Left ventricle myocardium inferior (tissue), 1 donor: ENCODE data around the gene EXOC4. TPM values are rescaled to one million over a fixed set of nuclear protein-coding genes. Genes with fewer than 3 reads are reported as not detected.

Source experiments
- DNase-seq: peaks from one replicate; pipeline ENCODE4 v3.0.0-alpha.2; 2020
- H3K27ac ChIP-seq: fragments of 200-600 bp; replicated peaks from 2 replicates; pipeline ENCODE4 v1.8.0; 2021
- H3K27me3 ChIP-seq: fragments of 200-600 bp; 2 replicates; pipeline ENCODE4 v1.8.0; 2021; ENCODE audit warnings: low read depth
- H3K36me3 ChIP-seq: fragments of 200-600 bp; 2 replicates; pipeline ENCODE4 v1.8.0; 2021
- H3K4me1 ChIP-seq: fragments of 200-600 bp; 2 replicates; pipeline ENCODE4 v1.8.0; 2021
- H3K4me3 ChIP-seq: fragments of 200-600 bp; 2 replicates; pipeline ENCODE4 v1.8.0; 2021; ENCODE audit warnings: mild to moderate bottlenecking, moderate library complexity
- H3K9me3 ChIP-seq: fragments of 200-600 bp; replicated peaks from 2 replicates; pipeline ENCODE4 v1.8.0; 2021
- intact Hi-C: fragments of 100-400 bp; cut with micrococcal nuclease; formaldehyde crosslinking; loops from one replicate; pipeline ENCODE4 v1.11.0; 2022
- total RNA-seq: library from RNA; stranded (reverse); fragmentation: NEBNext Ultra II Directional; extraction: Animal tissue kit (Norgen Biotek cat#: 25700); gene quantifications from one replicate; pipeline ENCODE4 v1.2.1, GENCODE V29; 2021
- TF ChIP-seq, protein P1 (sequence below): fragments of 200-600 bp; IDR thresholded peaks from 2 replicates; pipeline ENCODE4 v1.8.0; 2021; ENCODE audit warnings: antibody characterized with exemption, mild to moderate bottlenecking, borderline replicate concordance
- donor health status: DM: no; HTN: yes; CAD: no; lungs with severe emphysema.

Gene EXOC4
- total RNA-seq, 1 donor from 2014 or later = 33.8 TPM

DNA sequence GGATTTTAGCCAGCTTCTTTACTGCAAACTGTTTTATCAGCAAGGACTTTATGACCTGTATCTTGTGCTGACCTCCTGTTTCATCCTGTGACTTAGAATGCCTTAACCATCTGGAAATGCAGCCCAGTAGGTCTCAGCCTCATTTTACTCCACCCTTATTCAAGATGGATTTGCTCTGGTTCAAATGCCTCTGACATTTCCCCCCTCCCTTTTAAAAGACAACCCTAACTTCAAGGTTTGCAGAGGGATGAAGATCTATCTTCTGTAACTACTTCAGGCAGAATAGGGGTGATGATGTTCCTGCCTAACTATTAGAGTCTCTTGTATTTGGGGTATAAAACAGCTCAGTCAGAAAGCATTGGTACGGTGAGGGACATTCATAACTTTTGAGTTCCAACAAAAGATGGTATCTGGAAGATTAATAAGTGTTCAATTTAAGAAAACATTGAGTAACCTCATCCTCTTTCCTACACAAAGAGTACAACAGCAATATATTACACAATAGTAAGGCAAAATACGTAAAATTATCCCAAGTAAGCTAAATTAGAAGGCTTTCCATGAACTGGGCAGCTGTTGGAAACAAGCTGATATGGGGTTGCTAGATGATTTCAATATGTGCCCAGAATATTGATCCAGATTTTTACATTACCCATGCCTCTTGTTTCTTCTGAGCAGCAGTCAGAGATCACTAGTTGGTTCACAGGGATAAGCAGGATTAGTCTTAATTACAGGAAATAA lies 834.3 kb downstream of the EXOC4 start:
- no peaks in the 10 kb centered on the region for H3K4me1 ChIP-seq
- no peaks in the 10 kb centered on the region for H3K27me3 ChIP-seq
- DNase-seq = no peak
- H3K9me3 ChIP-seq = peaks cover 39% of the 10 kb centered on the region
- H3K4me3 ChIP-seq = no peak overlapping the region
- intact Hi-C loops = no loop called here
- H3K36me3 ChIP-seq = no peaks in the 10 kb centered on the region
- H3K27ac ChIP-seq = no peak overlapping the region
- TF ChIP-seq, protein P1, sequence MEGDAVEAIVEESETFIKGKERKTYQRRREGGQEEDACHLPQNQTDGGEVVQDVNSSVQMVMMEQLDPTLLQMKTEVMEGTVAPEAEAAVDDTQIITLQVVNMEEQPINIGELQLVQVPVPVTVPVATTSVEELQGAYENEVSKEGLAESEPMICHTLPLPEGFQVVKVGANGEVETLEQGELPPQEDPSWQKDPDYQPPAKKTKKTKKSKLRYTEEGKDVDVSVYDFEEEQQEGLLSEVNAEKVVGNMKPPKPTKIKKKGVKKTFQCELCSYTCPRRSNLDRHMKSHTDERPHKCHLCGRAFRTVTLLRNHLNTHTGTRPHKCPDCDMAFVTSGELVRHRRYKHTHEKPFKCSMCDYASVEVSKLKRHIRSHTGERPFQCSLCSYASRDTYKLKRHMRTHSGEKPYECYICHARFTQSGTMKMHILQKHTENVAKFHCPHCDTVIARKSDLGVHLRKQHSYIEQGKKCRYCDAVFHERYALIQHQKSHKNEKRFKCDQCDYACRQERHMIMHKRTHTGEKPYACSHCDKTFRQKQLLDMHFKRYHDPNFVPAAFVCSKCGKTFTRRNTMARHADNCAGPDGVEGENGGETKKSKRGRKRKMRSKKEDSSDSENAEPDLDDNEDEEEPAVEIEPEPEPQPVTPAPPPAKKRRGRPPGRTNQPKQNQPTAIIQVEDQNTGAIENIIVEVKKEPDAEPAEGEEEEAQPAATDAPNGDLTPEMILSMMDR = no peak

DNA sequence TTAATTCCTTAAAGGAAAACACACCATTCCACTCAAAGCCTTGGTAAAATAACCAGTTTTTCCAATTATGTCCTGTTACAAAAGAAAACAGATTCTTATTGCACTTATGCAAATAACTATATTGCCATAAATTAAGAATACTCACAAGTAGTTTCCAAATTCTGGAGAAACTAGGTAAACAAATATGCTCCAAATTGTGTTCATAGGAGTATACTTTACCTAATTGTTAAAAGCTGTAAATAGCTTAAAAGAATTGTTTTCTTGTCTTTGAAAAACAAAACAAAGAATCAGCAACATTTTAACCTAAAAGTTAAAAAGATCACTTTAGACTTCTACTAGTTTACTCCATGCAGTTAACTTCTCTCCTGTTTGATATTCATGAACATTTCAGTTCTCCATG lies 835.3 kb downstream of the EXOC4 start:
- intact Hi-C loops = no loop called here
- Histone ChIP-seq H3K4me1 (no peaks in the 10 kb centered on the region), H3K4me3 (no peak overlapping the region), H3K9me3 (peaks cover 39% of the 10 kb centered on the region), H3K27me3 (no peaks in the 10 kb centered on the region), H3K36me3 (no peaks in the 10 kb centered on the region), H3K27ac (no peak overlapping the region)
- no peak for DNase-seq
- TF ChIP-seq, protein P1 = no peak

DNA sequence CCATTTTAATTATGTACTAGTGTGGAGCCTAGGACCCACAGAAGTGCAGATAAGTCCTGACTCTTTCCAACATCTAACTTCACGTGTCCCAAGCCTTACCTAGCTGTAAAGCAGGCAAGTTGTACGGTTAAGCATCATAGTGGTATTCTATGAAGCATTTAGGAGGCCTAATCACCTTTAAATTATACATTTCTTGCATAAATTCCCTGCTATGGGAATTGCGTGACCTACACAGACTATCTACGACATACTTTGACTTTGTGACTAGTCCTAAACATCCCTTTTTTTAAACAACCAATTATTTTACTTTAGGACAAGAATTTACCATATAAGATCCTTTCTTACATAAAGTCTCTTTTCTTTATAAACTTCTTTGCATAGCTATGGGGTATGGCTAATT lies 836.6 kb downstream of the EXOC4 start:
- Histone ChIP-seq H3K27ac (no peak overlapping the region), H3K27me3 (no peaks in the 10 kb centered on the region), H3K36me3 (no peaks in the 10 kb centered on the region), H3K9me3 (peaks cover 44% of the 10 kb centered on the region), H3K4me3 (no peak overlapping the region), H3K4me1 (no peaks in the 10 kb centered on the region)
- no peak for DNase-seq
- intact Hi-C loops = no loop called here
- TF ChIP-seq, protein P1 = no peak

DNA sequence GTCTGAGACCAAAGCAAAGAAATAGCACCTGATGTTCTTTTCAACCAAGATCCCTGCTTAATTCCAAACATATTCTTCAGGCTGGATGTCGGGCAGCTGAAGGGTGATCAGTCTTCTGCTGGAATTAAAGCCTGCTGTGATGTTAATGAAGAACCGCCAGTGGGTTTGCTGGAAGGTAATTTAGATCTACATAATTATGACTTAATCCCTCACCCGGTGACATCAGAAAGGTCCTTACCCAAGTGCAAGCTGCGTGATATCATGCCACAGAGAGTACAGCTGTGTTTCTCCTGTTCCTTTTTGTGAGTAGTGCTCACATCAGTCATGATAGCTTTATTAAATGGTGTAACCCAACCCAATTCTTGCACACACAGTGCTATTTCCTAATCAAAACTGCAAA lies 845.2 kb downstream of the EXOC4 start:
- TF ChIP-seq, protein P1 = no peak
- Histone ChIP-seq H3K36me3 (no peaks in the 10 kb centered on the region), H3K4me3 (no peak overlapping the region), H3K27me3 (no peaks in the 10 kb centered on the region), H3K9me3 (peaks cover 20% of the 10 kb centered on the region), H3K4me1 (no peaks in the 10 kb centered on the region), H3K27ac (no peak overlapping the region)
- no peak for DNase-seq
- intact Hi-C loops = no loop called here

DNA sequence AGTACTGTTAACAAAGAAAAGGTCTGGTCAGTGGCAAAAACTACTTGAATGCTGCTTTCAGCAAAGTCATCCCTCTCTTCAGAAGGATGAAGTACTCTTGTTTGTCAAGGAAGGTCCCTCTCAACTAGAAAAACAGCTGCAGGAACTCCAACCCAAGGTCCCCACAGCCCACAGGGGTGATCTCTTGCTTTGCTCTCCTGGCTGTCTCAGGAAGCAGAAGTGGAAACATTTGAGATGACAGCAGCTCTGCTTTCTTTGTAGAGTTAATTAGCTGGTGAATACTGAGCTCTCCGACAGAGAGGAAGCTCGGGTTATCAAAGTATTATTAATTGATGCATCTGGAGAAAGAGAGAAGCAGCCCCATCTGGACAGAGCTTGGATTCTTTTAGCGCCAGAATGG lies 848.8 kb downstream of the EXOC4 start:
- Histone ChIP-seq H3K4me1 (no peaks in the 10 kb centered on the region), H3K27ac (no peak overlapping the region), H3K4me3 (no peak overlapping the region), H3K9me3 (no peaks in the 10 kb centered on the region), H3K27me3 (no peaks in the 10 kb centered on the region), H3K36me3 (no peaks in the 10 kb centered on the region)
- intact Hi-C loops = no loop called here
- no peak for DNase-seq
- TF ChIP-seq, protein P1 = no peak
